ENCODE results near the gene IFT52.
A peak's percentile ranks its signal among the peaks of the same experiment; 100 is the strongest.
"Not testable (repeated sequence)": the region's sequence is repeated elsewhere in the genome, so short reads cannot be mapped to it uniquely, and the experiment has no call there.

The IFT52 gene

GRCh38 chr20:43568706-43569105 lies 22.0 kb upstream of the IFT52 start:
- no peak for DNase-seq (ENCODE audit: low read depth)

GRCh38 chr20:43569282-43569681 lies 21.5 kb upstream of the IFT52 start:
- no peak for DNase-seq (ENCODE audit: low read depth)

GRCh38 chr20:43570496-43570895 lies 20.2 kb upstream of the IFT52 start:
- no peak for DNase-seq (ENCODE audit: low read depth)

GRCh38 chr20:43571310-43571709 lies 19.4 kb upstream of the IFT52 start:
- no peak for DNase-seq (ENCODE audit: low read depth)

GRCh38 chr20:43571771-43572170 lies 19.0 kb upstream of the IFT52 start:
- no peak for DNase-seq (ENCODE audit: low read depth)

GRCh38 chr20:43572891-43573290 lies 17.8 kb upstream of the IFT52 start:
- no peak for DNase-seq (ENCODE audit: low read depth)

- DNase-seq (ENCODE audit: low read depth), result no peak
These were observed 14.6 kb upstream of the IFT52 start for GRCh38 chr20:43576108-43576507.

GRCh38 chr20:43579861-43580793 lies 10.6 kb upstream of the IFT52 start:
- no peak for DNase-seq (ENCODE audit: low read depth)

- DNase-seq (ENCODE audit: low read depth), result no peak
These were observed 7.4 kb upstream of the IFT52 start for GRCh38 chr20:43583133-43583864.

GRCh38 chr20:43583982-43584432 lies 6.7 kb upstream of the IFT52 start:
- no peak for DNase-seq (ENCODE audit: low read depth)

GRCh38 chr20:43584448-43585136 lies 6.1 kb upstream of the IFT52 start:
- DNase-seq (ENCODE audit: low read depth), result no peak

GRCh38 chr20:43586641-43587040 lies 4.1 kb upstream of the IFT52 start:
- no peak for DNase-seq (ENCODE audit: low read depth)

- DNase-seq (ENCODE audit: low read depth), result not testable (repeated sequence)
These were observed 2.2 kb upstream of the IFT52 start for GRCh38 chr20:43588526-43588925.

- peak; percentile 1 for DNase-seq (ENCODE audit: low read depth)
These were observed 723 bp upstream of the IFT52 start for GRCh38 chr20:43590036-43590391.

GRCh38 chr20:43601960-43602359 lies 11.2 kb downstream of the IFT52 start:
- not testable (repeated sequence) for DNase-seq (ENCODE audit: low read depth)

- DNase-seq (ENCODE audit: low read depth), result no peak
These were observed 12.4 kb downstream of the IFT52 start for GRCh38 chr20:43603124-43603523.

GRCh38 chr20:43605715-43606114 lies 15.0 kb downstream of the IFT52 start:
- no peak for DNase-seq (ENCODE audit: low read depth)

GRCh38 chr20:43607278-43607677 lies 16.5 kb downstream of the IFT52 start:
- not testable (repeated sequence) for DNase-seq (ENCODE audit: low read depth)

- no peak for DNase-seq (ENCODE audit: low read depth)
These were observed 40.9 kb downstream of the IFT52 start for GRCh38 chr20:43631598-43631997.

GRCh38 chr20:43636429-43636828 lies 45.7 kb downstream of the IFT52 start:
- no peak for DNase-seq (ENCODE audit: low read depth)

GRCh38 chr20:43642548-43642947 lies 51.8 kb downstream of the IFT52 start:
- no peak for DNase-seq (ENCODE audit: low read depth)

- DNase-seq (ENCODE audit: low read depth), result no peak
These were observed 60.3 kb downstream of the IFT52 start for GRCh38 chr20:43650997-43651525.

Data from activated T-cell treated with anti-CD3 and anti-CD28 coated beads for 24 hours (primary cell).